ENCODE results near the gene CAPN13. TPM values are rescaled to one million over a fixed set of nuclear protein-coding genes. Genes with fewer than 3 reads are reported as not detected.

The CAPN13 gene
- total RNA-seq, 4 donors from 2014 or later: 0.18 to 5.8 (median 1.8) TPM

DNA sequence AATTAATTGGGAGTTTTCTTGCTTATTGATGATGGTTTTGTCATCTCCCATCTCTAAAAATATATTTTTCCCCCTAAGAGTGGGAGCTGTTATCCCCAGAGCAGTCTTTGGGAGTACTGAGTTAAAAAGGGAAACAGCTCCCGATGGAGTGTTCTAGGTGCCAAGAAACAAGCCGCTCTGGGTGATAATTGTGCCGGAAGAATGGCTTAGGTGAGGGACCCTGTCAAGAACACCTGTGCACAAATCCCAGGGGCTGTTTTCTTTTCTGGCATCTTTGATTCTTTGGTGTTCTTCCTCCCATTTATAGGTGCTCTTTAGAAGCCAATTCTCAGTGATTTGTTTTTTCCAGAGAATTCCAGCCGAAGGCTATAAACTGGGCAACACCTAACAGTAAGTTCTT lies 1.4 kb upstream of the CAPN13 start:
- no peak overlapping the region for H3K27ac ChIP-seq
- DNase-seq: no peak
- no peaks in the 10 kb centered on the region for H3K36me3 ChIP-seq
- peaks cover 0 to 16% (median 0%) of the 10 kb centered on the region in 4 donors for H3K27me3 ChIP-seq
- 34 to 69% methylated on average over 4 of the region's 4 CpGs for WGBS, 2 donors
- H3K4me1 ChIP-seq: peaks cover 0 to 51% (median 2%) of the 10 kb centered on the region in 3 donors
- H3K9me3 ChIP-seq: no peaks in the 10 kb centered on the region
- no peak for TF ChIP-seq CTCF (IDR thresholded peaks at IDR 0.05)
- no peak for TF ChIP-seq POLR2A (IDR thresholded peaks at IDR 0.05)
- H3K4me3 ChIP-seq: no peak overlapping the region
- intact Hi-C loops (cut with DNase I): no loop called here

- 52 to 54% methylated on average over 5 to 6 of the region's 6 CpGs for whole genome bisulfite sequencing, 2 donors
- intact Hi-C loops (cut with DNase I): no loop called here
- TF ChIP-seq POLR2A (IDR thresholded peaks at IDR 0.05) (no peak), CTCF (IDR thresholded peaks at IDR 0.05) (no peak)
- H3K27me3 ChIP-seq: no peaks in the 10 kb centered on the region
- no peaks in the 10 kb centered on the region for H3K9me3 ChIP-seq
- no peak overlapping the region for H3K4me3 ChIP-seq
- DNase-seq: no peak
- peaks cover 0 to 53% (median 7%) of the 10 kb centered on the region in 3 donors for H3K4me1 ChIP-seq
- H3K27ac ChIP-seq: no peak overlapping the region
- H3K36me3 ChIP-seq: no peaks in the 10 kb centered on the region
Observed at GRCh38 chr2:30803281-30803680, 4.0 kb downstream of the CAPN13 start.

- intact Hi-C loops (cut with DNase I): no loop called here
Observed at GRCh38 chr2:30802611-30803010, 4.6 kb downstream of the CAPN13 start.

GRCh38 chr2:30801821-30802455 lies 5.3 kb downstream of the CAPN13 start:
- intact Hi-C loops (cut with DNase I): no loop called here
- DNase-seq: no peak
- Histone ChIP-seq H3K27ac (no peak overlapping the region), H3K4me3 (no peak overlapping the region), H3K36me3 (no peaks in the 10 kb centered on the region), H3K4me1 (peaks cover 0 to 53% (median 5%) of the 10 kb centered on the region in 3 donors), H3K9me3 (no peaks in the 10 kb centered on the region), H3K27me3 (no peaks in the 10 kb centered on the region)
- TF ChIP-seq CTCF (IDR thresholded peaks at IDR 0.05) (no peak), POLR2A (IDR thresholded peaks at IDR 0.05) (no peak)
- 84 to 90% methylated on average over 8 to 11 of the region's 13 CpGs for WGBS, 2 donors

More at GRCh38 chr2:30802611-30803010, 4.6 kb downstream of the CAPN13 start:
- DNase-seq: no peak
- WGBS, 2 donors: 67 to 85% methylated on average over 2 to 4 of the region's 4 CpGs
- Histone ChIP-seq H3K36me3 (no peaks in the 10 kb centered on the region), H3K27ac (no peak overlapping the region), H3K4me1 (peaks cover 0 to 53% (median 7%) of the 10 kb centered on the region in 3 donors), H3K9me3 (no peaks in the 10 kb centered on the region), H3K27me3 (no peaks in the 10 kb centered on the region), H3K4me3 (no peak overlapping the region)
- TF ChIP-seq POLR2A (IDR thresholded peaks at IDR 0.05): no peak
- no peak for TF ChIP-seq CTCF (IDR thresholded peaks at IDR 0.05)

- TF ChIP-seq POLR2A (IDR thresholded peaks at IDR 0.05) (no peak), CTCF (IDR thresholded peaks at IDR 0.05) (no peak)
- no peaks in the 10 kb centered on the region for H3K36me3 ChIP-seq
- no peak for DNase-seq
- no peak overlapping the region for H3K27ac ChIP-seq
- H3K27me3 ChIP-seq: no peaks in the 10 kb centered on the region
- no peak overlapping the region for H3K4me3 ChIP-seq
- H3K4me1 ChIP-seq: peaks cover 3 to 56% (median 5%) of the 10 kb centered on the region in 3 donors
- intact Hi-C loops (cut with DNase I): no loop called here
- WGBS, 2 donors: 79 to 96% methylated on average over 5 of the region's 5 CpGs
- no peaks in the 10 kb centered on the region for H3K9me3 ChIP-seq
Observed at GRCh38 chr2:30800159-30800558, 7.1 kb downstream of the CAPN13 start.

All from esophagus squamous epithelium (tissue), 5 donors.